ENCODE data around the gene IFITM2.
"Not testable (repeated sequence)": the region's sequence is repeated elsewhere in the genome, so short reads cannot be mapped to it uniquely, and the experiment has no call there.

The IFITM2 gene

GRCh38 chr11:327581-327923 lies 19.9 kb downstream of the IFITM2 start:
- no peak for DNase-seq

DNA sequence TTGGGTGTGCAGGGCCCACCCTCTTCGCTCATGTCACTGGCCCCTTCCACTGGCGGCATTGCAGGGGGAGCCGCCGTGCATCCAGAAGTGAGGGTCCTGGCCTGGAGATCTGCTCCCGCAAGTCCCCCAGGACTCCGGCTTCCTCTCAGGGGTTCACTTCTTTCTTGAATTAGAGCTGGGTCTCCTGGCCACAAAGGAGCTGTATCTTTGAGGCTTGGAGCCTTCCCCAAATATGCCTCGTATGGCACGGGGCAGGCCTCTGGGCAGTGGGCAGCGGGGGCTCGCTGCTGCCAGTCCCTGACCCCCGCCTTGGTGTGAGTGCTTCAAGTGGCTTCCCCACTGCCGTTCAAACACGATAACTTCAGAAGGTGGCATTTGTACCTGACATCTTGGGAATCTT lies 20.4 kb downstream of the IFITM2 start:
- DNase-seq, result no peak

DNA sequence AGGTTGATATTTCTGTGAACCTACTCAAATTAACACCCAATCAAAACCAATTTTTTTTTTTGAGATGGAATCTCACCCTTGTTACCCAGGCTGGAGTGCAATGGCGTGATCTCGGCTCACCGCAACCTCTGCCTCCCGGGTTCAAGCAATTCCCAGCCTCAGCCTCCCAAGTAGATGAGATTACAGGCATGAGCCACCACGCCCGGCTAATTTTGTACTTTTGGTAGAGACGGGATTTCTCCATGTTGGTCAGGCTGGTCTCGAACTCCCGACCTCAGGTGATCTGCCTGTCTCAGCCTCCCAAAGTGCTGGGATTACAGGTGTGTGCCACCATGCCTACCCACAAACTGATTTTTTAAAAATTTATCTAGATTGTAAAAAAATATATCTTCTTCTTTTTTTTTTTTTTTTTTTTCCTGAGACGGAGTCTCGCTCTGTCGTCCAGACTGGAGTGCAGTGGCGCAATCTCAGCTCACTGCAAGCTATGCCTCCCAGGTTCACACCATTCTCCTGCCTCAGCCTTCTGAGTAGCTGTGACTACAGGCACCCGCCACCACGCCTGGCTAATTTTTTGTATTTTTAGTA lies 21.0 kb downstream of the IFITM2 start:
- DNase-seq, result not testable (repeated sequence)

- no peak for DNase-seq
Observed at GRCh38 chr11:329886-330253, 22.3 kb downstream of the IFITM2 start.

DNA sequence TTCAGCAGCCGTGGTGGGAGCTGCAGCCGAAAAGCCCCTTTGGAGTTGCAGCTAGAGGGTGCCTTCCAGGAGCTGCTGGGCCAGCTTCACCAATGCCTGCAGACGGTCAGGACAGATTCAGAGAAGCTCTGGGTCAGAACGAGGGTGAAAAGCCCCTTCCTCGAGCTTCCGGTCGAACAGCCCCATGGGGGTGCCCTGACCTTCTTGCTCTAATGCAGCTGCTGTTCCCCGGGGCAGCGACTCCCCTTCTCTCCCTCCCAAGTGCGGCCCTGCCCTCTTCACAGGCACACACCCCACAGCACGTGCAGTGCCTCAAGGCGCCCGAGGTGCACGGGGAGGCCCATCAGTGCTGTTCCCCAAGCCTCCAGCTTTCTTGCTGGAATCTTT lies 22.7 kb downstream of the IFITM2 start:
- DNase-seq, result no peak

DNA sequence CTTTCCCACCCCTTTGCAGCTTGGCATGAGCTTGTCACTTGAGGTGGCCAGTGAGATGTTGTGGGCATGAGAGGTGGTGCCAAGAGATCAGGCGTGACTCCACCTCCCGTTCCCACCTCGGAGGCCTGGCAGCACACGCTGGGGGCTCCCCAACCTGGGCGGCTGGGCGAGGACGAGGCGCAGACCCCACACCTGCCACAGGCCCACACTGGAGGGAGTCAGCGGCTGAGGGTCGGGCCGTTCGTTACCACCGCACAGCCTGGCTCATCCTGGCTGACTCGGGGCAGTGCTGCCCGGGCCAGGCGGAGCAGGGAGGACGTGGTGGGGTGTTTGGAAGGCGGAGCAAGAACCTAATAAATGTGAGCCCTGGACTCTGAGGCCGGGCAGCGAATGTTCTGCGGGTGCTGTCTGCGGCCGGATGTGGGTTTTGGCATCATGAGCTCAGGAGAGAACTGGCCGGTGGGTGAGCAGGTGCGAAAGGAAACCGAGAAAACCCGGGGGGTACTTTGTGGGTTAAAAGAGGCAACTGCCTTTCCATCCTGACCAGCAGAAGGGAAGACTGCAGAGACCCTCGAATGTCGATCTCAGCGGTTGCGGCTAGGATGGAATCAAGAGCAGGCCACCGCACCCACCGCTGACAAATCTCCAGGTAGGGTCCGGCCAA lies 23.2 kb downstream of the IFITM2 start:
- DNase-seq, result no peak

- DNase-seq, result no peak
Observed at GRCh38 chr11:331358-332060, 23.9 kb downstream of the IFITM2 start.

DNA sequence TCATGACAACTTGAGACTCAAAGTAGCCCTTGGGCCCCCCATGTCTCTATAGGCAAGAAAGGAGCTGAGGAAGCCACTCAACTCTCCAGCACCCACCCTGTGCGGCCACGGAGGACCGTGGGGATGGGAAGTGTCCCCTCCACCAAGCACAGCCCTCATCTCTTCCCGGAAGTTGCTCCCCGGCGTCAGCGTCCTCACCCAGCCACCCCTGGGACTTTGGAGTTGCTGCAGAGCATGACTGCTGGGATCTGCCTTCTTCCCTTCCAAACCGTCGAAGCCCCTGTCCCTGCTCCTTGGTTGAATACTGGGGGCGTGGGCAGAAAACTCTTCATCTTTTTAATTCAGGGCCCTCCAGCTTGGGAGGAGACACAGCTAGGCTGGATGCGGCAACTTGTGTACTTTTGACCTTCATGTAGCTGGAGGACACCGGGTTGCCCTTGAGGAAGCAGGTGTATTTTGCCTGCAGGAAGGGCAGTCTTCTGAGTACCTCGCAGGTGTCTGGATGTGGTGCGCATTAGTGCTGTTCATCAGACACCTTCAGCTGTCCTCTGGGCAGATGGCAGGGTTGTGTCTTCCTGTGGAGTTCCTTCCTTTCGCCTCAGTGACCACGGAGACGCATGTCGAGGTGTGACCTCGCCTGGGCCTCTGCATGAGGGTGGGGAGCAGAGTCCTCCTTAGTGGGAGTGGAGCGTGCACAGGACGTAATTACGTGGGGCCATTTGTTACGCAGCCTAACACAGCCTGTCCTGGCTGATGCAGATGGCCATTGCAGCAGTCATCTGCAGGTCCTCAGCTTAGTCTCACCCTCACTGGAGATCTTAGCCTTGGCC lies 25.2 kb downstream of the IFITM2 start:
- no peak for DNase-seq

DNA sequence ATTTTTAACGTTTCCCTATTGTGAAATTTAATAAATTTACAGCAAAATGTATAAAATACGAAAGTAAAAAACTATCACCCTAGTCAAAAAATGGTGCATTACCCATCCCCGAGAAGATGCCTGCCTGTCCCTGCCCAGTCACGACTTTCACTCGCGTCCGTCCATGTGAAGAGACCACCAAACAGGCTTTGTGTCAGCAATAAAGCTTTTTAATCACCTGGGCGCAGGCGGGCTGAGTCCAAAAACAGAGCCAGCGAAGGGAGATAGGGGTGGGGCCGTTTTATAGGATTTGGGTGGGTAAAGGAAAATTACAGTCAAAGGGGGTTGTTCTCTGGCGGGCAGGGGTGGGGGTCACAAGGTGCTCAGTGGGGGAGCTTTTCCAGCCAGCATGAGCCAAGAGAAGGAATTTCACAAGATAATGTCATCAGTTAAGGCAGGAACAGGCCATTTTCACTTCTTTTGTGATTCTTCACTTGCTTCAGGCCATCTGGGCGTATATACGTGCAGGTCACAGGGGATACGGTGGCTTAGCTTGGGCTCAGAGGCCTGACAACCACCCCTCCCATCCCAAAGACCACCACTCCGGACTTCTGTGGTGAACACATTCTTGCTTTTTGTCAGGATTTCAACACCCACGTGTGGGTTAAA lies 26.1 kb downstream of the IFITM2 start:
- not testable (repeated sequence) for DNase-seq

- DNase-seq, result no peak
Observed at GRCh38 chr11:334264-334994, 26.8 kb downstream of the IFITM2 start.

- peak; percentile 76 for DNase-seq
Observed at GRCh38 chr11:335779-336658, 28.4 kb downstream of the IFITM2 start.

- no peak for DNase-seq
Observed at GRCh38 chr11:336659-337198, 29.1 kb downstream of the IFITM2 start.

GRCh38 chr11:337711-338110 lies 30.1 kb downstream of the IFITM2 start:
- no peak for DNase-seq

DNA sequence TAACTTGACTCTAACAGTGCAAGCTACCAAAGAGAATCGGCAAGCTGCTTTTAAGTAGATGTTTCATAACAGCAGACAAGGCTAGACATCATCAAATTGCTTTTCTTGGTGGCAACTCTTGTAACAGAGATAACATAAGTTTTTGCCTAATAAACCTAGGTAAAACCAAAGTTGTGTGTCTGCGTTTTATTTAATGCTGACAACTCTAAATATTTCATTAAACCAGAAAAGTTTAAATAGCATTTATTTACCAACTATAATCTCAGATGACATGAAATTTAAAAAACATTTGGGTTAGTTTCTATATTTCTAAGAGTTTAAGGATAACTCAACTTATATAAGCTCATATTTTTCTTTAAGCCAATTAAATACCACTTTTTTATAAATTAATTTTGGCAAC lies 32.3 kb downstream of the IFITM2 start:
- DNase-seq, result no peak

- no peak for DNase-seq
Observed at GRCh38 chr11:340539-341512, 33.2 kb downstream of the IFITM2 start.

DNA sequence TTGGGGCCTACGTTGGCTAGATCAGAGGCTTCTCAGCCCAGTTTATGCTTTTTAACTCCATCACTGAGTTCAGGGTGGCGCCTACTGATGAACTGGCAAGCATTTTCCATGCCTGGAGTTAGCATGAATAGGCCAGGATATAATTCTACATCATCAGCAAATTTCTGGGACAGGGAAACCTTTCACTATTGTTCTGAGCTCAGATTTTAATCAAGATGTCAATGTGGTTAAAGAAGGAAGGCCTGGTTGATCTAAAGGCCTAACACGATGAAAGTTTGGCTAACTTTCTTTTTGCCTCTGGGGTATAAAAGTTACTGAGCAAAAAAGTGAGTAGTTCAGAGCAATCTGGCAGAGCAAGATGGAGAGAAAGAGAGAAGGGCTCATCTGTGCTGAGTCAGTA lies 34.7 kb downstream of the IFITM2 start:
- DNase-seq, result no peak

GRCh38 chr11:344836-345578 lies 37.4 kb downstream of the IFITM2 start:
- no peak for DNase-seq

GRCh38 chr11:346529-346928 lies 38.9 kb downstream of the IFITM2 start:
- DNase-seq, result no peak
